GM21367 (cell line): ENCODE results near the gene PCDH1.
"Not testable (repeated sequence)": the region's sequence is repeated elsewhere in the genome, so short reads cannot be mapped to it uniquely, and the experiment has no call there.

Experiments
- ATAC-seq: cut with Tn5 transposase; IDR thresholded peaks from one replicate; pipeline ENCODE4 v1.9.1; 2021; ENCODE audit not compliant: unreplicated experiment

Gene PCDH1

GRCh38 chr5:141839015-141839513 lies 39.1 kb downstream of the PCDH1 start:
- no peak for ATAC-seq

GRCh38 chr5:141838326-141839014 lies 39.7 kb downstream of the PCDH1 start:
- no peak for ATAC-seq

GRCh38 chr5:141835928-141836670 lies 42.1 kb downstream of the PCDH1 start:
- ATAC-seq, result no peak

GRCh38 chr5:141834331-141834730 lies 43.9 kb downstream of the PCDH1 start:
- ATAC-seq, result no peak

- ATAC-seq, result no peak
Observed at GRCh38 chr5:141832131-141832530, 46.1 kb downstream of the PCDH1 start.

GRCh38 chr5:141828162-141828561 lies 50.0 kb downstream of the PCDH1 start:
- no peak for ATAC-seq

GRCh38 chr5:141826674-141827073 lies 51.5 kb downstream of the PCDH1 start:
- ATAC-seq, result no peak

GRCh38 chr5:141825791-141826560 lies 52.2 kb downstream of the PCDH1 start:
- no peak for ATAC-seq

- no peak for ATAC-seq
Observed at GRCh38 chr5:141825241-141825671, 53.0 kb downstream of the PCDH1 start.

- no peak for ATAC-seq
Observed at GRCh38 chr5:141824717-141825116, 53.5 kb downstream of the PCDH1 start.

GRCh38 chr5:141823056-141823455 lies 55.2 kb downstream of the PCDH1 start:
- no peak for ATAC-seq

- no peak for ATAC-seq
Observed at GRCh38 chr5:141822144-141822543, 56.1 kb downstream of the PCDH1 start.

- ATAC-seq, result no peak
Observed at GRCh38 chr5:141821430-141821925, 56.7 kb downstream of the PCDH1 start.

- ATAC-seq, result not testable (repeated sequence)
Observed at GRCh38 chr5:141820686-141821085, 57.5 kb downstream of the PCDH1 start.

GRCh38 chr5:141817631-141818030 lies 60.6 kb downstream of the PCDH1 start:
- ATAC-seq, result no peak

- ATAC-seq, result no peak
Observed at GRCh38 chr5:141816598-141817399, 61.4 kb downstream of the PCDH1 start.

- no peak for ATAC-seq
Observed at GRCh38 chr5:141815796-141816180, 62.4 kb downstream of the PCDH1 start.

- ATAC-seq, result no peak
Observed at GRCh38 chr5:141815051-141815795, 63.0 kb downstream of the PCDH1 start.

- no peak for ATAC-seq
Observed at GRCh38 chr5:141814064-141814964, 63.9 kb downstream of the PCDH1 start.
